ENCODE results near the gene CUEDC1. TPM values are rescaled to one million over a fixed set of nuclear protein-coding genes. Genes with fewer than 3 reads are reported as not detected.

CUEDC1 gene
- total and polyA plus RNA-seq, 2 of the 13 experiments (the other 11 are each of a cell fraction or from before 2014, with no cell fraction given), result 7.4 to 12.9 TPM

DNA sequence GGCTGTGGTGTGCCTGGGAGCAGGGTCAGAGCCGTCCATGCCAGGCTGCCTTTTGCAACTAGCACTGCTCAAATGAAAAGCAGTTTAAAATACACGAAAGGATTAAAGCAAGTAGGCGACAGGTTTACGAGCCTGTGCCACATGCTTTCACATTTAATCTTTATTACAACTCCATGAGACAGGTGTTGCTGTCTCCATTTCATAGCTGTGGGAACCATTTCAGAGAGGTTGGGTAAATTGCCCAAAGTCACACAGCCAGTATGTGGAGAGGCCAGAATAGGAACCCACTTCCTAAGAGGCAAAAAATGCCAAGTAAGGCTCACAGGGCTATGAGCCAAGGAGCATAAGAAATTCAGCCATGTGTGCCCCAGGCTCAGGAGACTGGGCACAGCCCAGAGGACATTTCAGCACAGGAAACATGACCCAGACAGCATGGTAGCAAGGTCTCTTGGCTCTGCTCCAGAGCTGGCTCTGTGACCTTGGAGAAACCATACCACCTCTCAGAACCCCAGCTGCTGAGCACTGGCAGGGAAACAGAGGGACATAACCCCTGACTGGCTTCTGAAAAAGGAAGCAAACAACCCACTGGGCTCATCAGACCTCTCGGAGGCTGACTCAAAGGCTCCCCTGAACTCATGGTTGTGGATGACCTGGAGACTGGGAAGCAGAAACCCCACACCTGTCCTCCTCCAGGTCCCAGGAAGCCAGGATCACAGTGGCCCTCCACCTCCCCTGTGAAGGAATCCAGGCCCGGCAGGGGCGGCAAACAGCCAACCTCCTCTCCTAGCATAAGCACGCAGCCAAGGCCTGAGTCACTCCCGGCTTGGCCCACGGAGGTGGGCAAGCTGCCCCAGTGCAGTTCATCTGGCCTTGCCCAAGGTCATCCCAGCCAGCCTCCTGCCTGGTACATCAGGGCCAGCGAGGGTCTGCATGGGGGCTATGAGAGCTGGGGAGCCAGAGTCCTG is 65.0 kb downstream of the CUEDC1 start (continued):
- TF ChIP-seq, protein P1, sequence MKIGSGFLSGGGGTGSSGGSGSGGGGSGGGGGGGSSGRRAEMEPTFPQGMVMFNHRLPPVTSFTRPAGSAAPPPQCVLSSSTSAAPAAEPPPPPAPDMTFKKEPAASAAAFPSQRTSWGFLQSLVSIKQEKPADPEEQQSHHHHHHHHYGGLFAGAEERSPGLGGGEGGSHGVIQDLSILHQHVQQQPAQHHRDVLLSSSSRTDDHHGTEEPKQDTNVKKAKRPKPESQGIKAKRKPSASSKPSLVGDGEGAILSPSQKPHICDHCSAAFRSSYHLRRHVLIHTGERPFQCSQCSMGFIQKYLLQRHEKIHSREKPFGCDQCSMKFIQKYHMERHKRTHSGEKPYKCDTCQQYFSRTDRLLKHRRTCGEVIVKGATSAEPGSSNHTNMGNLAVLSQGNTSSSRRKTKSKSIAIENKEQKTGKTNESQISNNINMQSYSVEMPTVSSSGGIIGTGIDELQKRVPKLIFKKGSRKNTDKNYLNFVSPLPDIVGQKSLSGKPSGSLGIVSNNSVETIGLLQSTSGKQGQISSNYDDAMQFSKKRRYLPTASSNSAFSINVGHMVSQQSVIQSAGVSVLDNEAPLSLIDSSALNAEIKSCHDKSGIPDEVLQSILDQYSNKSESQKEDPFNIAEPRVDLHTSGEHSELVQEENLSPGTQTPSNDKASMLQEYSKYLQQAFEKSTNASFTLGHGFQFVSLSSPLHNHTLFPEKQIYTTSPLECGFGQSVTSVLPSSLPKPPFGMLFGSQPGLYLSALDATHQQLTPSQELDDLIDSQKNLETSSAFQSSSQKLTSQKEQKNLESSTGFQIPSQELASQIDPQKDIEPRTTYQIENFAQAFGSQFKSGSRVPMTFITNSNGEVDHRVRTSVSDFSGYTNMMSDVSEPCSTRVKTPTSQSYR (CRISPR knock-in tag; IDR thresholded peaks at IDR 0.05; ENCODE audit: borderline replicate concordance), result no peak
- no peak for TF ChIP-seq GPN1 (CRISPR knock-in tag; IDR thresholded peaks at IDR 0.05; ENCODE audit: borderline replicate concordance)
- TF ChIP-seq TCF7L2 (IDR thresholded peaks at IDR 0.05; ENCODE audit: low read depth, low read length), result no peak
- TF ChIP-seq, protein P2, sequence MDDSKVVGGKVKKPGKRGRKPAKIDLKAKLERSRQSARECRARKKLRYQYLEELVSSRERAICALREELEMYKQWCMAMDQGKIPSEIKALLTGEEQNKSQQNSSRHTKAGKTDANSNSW (CRISPR knock-in tag; IDR thresholded peaks at IDR 0.05; ENCODE audit: borderline replicate concordance), result no peak
- no peak for TF ChIP-seq ZNF569 (CRISPR knock-in tag; IDR thresholded peaks at IDR 0.05; ENCODE audit: borderline replicate concordance)
- TF ChIP-seq KAT7 (CRISPR knock-in tag; IDR thresholded peaks at IDR 0.05; ENCODE audit: borderline replicate concordance), result no peak
- peak; percentile 94 for TF ChIP-seq ZNF768 (CRISPR knock-in tag; IDR thresholded peaks at IDR 0.05)
- no peak for TF ChIP-seq ZNF558 (CRISPR knock-in tag; IDR thresholded peaks at IDR 0.05; ENCODE audit: borderline replicate concordance)
- no peak for TF ChIP-seq ZNF33A (CRISPR knock-in tag; IDR thresholded peaks at IDR 0.05; ENCODE audit: borderline replicate concordance)
- TF ChIP-seq SUZ12 (IDR thresholded peaks at IDR 0.05; ENCODE audit: low read depth, low read length), result no peak
- TF ChIP-seq, protein P3, sequence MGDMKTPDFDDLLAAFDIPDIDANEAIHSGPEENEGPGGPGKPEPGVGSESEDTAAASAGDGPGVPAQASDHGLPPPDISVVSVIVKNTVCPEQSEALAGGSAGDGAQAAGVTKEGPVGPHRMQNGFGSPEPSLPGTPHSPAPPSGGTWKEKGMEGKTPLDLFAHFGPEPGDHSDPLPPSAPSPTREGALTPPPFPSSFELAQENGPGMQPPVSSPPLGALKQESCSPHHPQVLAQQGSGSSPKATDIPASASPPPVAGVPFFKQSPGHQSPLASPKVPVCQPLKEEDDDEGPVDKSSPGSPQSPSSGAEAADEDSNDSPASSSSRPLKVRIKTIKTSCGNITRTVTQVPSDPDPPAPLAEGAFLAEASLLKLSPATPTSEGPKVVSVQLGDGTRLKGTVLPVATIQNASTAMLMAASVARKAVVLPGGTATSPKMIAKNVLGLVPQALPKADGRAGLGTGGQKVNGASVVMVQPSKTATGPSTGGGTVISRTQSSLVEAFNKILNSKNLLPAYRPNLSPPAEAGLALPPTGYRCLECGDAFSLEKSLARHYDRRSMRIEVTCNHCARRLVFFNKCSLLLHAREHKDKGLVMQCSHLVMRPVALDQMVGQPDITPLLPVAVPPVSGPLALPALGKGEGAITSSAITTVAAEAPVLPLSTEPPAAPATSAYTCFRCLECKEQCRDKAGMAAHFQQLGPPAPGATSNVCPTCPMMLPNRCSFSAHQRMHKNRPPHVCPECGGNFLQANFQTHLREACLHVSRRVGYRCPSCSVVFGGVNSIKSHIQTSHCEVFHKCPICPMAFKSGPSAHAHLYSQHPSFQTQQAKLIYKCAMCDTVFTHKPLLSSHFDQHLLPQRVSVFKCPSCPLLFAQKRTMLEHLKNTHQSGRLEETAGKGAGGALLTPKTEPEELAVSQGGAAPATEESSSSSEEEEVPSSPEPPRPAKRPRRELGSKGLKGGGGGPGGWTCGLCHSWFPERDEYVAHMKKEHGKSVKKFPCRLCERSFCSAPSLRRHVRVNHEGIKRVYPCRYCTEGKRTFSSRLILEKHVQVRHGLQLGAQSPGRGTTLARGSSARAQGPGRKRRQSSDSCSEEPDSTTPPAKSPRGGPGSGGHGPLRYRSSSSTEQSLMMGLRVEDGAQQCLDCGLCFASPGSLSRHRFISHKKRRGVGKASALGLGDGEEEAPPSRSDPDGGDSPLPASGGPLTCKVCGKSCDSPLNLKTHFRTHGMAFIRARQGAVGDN (CRISPR knock-in tag; IDR thresholded peaks at IDR 0.05), result peak; percentile 46
- no peak for TF ChIP-seq DNMT3B (CRISPR knock-in tag; conservative IDR thresholded peaks at IDR 0.05)
- 0 out of 2 replicates have a peak, but pooled peaks have one; percentile 21 for TF ChIP-seq KDM2A (CRISPR knock-in tag; IDR thresholded peaks at IDR 0.05; ENCODE audit: borderline replicate concordance, low read depth)
- TF ChIP-seq, protein P4, sequence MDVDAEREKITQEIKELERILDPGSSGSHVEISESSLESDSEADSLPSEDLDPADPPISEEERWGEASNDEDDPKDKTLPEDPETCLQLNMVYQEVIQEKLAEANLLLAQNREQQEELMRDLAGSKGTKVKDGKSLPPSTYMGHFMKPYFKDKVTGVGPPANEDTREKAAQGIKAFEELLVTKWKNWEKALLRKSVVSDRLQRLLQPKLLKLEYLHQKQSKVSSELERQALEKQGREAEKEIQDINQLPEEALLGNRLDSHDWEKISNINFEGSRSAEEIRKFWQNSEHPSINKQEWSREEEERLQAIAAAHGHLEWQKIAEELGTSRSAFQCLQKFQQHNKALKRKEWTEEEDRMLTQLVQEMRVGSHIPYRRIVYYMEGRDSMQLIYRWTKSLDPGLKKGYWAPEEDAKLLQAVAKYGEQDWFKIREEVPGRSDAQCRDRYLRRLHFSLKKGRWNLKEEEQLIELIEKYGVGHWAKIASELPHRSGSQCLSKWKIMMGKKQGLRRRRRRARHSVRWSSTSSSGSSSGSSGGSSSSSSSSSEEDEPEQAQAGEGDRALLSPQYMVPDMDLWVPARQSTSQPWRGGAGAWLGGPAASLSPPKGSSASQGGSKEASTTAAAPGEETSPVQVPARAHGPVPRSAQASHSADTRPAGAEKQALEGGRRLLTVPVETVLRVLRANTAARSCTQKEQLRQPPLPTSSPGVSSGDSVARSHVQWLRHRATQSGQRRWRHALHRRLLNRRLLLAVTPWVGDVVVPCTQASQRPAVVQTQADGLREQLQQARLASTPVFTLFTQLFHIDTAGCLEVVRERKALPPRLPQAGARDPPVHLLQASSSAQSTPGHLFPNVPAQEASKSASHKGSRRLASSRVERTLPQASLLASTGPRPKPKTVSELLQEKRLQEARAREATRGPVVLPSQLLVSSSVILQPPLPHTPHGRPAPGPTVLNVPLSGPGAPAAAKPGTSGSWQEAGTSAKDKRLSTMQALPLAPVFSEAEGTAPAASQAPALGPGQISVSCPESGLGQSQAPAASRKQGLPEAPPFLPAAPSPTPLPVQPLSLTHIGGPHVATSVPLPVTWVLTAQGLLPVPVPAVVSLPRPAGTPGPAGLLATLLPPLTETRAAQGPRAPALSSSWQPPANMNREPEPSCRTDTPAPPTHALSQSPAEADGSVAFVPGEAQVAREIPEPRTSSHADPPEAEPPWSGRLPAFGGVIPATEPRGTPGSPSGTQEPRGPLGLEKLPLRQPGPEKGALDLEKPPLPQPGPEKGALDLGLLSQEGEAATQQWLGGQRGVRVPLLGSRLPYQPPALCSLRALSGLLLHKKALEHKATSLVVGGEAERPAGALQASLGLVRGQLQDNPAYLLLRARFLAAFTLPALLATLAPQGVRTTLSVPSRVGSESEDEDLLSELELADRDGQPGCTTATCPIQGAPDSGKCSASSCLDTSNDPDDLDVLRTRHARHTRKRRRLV (CRISPR knock-in tag; IDR thresholded peaks at IDR 0.05), result no peak
- TF ChIP-seq PHB2 (IDR thresholded peaks at IDR 0.05; ENCODE audit: partially characterized antibody), result no peak

All from HepG2 (cell line).